ENCODE results near the gene OTUB2. TPM values are rescaled to one million over a fixed set of nuclear protein-coding genes. Genes with fewer than 3 reads are reported as not detected.
A peak's percentile ranks its signal among the peaks of the same experiment; 100 is the strongest.
"Not testable (repeated sequence)": the region's sequence is repeated elsewhere in the genome, so short reads cannot be mapped to it uniquely, and the experiment has no call there.

The OTUB2 gene
- total RNA-seq, 2 donors from 2014 or later, result 2.2 to 2.7 TPM

DNA sequence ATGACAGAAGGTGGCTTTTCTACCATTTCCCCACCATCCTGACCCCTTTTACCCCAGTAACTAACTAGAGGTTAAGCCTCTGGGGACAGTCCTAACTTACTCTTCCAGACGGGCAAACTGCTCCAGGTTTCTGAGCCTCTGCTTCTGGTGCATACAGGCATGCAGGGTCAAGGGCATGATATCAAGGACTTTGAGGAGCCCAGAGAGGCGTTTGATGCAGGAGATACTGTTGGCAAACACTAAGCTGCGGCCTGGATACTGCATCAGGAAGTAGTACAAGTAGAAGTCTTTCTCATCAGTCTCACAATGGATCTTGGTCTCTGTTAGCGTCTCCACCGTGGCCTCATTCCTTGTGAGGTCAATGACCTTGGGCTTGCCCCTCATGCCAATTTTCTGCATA, 33.9 kb downstream of the OTUB2 start:
- Histone ChIP-seq H3K4me3 (no peak overlapping the region), H3K27ac (no peak overlapping the region), H3K36me3 (peaks cover 14% of the 10 kb centered on the region), H3K9ac (ENCODE audit: low read depth in 2 of 2, low read length in 2 of 2) (no peak overlapping the region), H3K27me3 (no peaks in the 10 kb centered on the region), H3K4me1 (peaks cover 9% of the 10 kb centered on the region), H3K9me3 (no peaks in the 10 kb centered on the region)
- intact Hi-C loops (cut with DNase I), result no loop called here
- DNase-seq, result no peak
- TF ChIP-seq CTCF (IDR thresholded peaks at IDR 0.05), result no peak

DNA sequence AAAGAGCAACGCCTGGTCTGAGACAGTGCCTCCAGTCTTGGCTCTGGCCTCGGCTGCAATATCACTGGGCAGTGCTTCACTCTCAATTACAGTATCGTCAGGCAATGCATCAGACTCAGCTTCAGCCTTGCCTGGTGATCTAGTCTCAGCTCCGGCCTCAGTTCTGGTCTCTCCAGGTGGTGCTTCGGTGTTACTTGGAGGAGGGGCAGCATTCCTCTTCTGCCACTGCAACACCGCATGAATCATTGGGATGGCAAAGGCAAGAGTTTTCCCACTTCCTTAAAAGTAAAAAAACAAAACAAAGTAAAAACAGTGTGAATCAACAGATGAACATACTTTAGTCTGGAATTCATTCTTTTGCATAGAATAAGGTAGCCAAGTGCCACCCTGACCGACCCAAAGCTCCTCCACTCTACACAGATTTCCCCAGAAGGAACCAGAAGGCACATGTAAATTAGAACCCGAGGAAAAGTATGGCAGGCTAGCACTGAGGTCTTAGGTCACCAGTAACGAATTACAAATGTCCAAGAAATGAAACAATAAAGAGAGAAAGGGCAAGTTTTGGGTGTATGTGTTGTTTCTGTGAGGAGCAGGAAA, 36.3 kb downstream of the OTUB2 start:
- Histone ChIP-seq H3K27me3 (no peaks in the 10 kb centered on the region), H3K36me3 (peaks cover 7% of the 10 kb centered on the region), H3K4me3 (no peak overlapping the region), H3K9me3 (no peaks in the 10 kb centered on the region), H3K27ac (no peak overlapping the region), H3K4me1 (peaks cover 9% of the 10 kb centered on the region), H3K9ac (ENCODE audit: low read depth in 2 of 2, low read length in 2 of 2) (no peak overlapping the region)
- intact Hi-C loops (cut with DNase I), result no loop called here
- no peak for DNase-seq
- TF ChIP-seq CTCF (IDR thresholded peaks at IDR 0.05), result no peak

- no peak for TF ChIP-seq CTCF (IDR thresholded peaks at IDR 0.05)
- no peaks in the 10 kb centered on the region for H3K4me1 ChIP-seq
- no peaks in the 10 kb centered on the region for H3K27me3 ChIP-seq
- peaks cover 7% of the 10 kb centered on the region for H3K36me3 ChIP-seq
- H3K27ac ChIP-seq, result peak overlapping the region; percentile 75
- intact Hi-C loops (cut with DNase I), result no loop called here
- no peak overlapping the region for H3K4me3 ChIP-seq
- H3K9me3 ChIP-seq, result no peaks in the 10 kb centered on the region
- H3K9ac ChIP-seq (ENCODE audit: low read depth in 2 of 2, low read length in 2 of 2), result no peak overlapping the region
- peak; percentile 84 for DNase-seq
Measured at GRCh38 chr14:94066089-94066676, 40.0 kb downstream of the OTUB2 start.

- H3K9me3 ChIP-seq; H3K9ac ChIP-seq (ENCODE audit: low read depth in 2 of 2, low read length in 2 of 2); intact Hi-C loops (cut with DNase I); H3K4me3 ChIP-seq; H3K27ac ChIP-seq; H3K36me3 ChIP-seq; H3K27me3 ChIP-seq; DNase-seq; H3K4me1 ChIP-seq: not testable (repeated sequence)
Measured at GRCh38 chr14:94072076-94072475, 45.9 kb downstream of the OTUB2 start.

DNA sequence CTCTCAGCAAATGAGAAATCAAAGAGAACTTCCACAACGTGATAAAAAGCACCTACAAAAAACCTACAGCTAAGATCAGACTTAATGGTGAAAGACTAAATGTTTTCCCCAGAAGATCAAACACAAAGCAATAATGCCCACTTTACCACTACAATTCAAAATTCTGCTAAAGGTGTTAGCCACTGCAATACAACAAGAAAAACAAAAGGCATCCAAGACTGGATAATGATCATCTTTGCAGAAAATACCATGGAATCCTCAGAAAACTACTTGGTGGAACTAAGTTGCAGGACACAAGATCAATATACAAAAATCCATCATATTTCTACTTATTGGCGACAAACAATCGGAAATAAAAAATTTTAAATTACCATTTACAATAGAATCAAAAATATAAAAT, 48.4 kb downstream of the OTUB2 start:
- TF ChIP-seq CTCF (IDR thresholded peaks at IDR 0.05), result no peak
- H3K4me3 ChIP-seq, result no peak overlapping the region
- intact Hi-C loops (cut with DNase I), result no loop called here
- H3K27me3 ChIP-seq, result no peaks in the 10 kb centered on the region
- H3K4me1 ChIP-seq, result peaks cover 15% of the 10 kb centered on the region
- no peak overlapping the region for H3K27ac ChIP-seq
- H3K9ac ChIP-seq (ENCODE audit: low read depth in 2 of 2, low read length in 2 of 2), result no peak overlapping the region
- no peaks in the 10 kb centered on the region for H3K36me3 ChIP-seq
- no peaks in the 10 kb centered on the region for H3K9me3 ChIP-seq
- no peak for DNase-seq

DNA sequence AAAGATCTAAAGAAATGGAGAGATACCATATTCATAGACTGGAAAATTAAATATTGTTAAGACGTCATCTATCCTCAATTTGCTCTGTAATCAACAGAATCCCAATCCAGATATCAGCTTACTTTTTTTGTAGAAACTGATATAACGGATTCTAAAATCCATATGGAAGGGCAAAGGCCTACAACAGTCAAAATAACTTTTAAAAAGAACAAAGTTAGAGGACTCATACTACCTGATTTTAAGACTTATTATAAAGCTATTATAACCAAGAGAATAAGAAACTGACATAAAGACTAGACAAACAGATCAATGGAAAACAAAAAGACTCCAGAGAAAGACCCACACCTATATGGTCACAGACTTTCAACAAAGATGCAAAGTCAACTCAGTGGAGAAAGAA, 48.9 kb downstream of the OTUB2 start:
- Histone ChIP-seq H3K4me3 (no peak overlapping the region), H3K27ac (no peak overlapping the region), H3K9ac (ENCODE audit: low read depth in 2 of 2, low read length in 2 of 2) (no peak overlapping the region), H3K9me3 (no peaks in the 10 kb centered on the region), H3K36me3 (no peaks in the 10 kb centered on the region), H3K4me1 (peaks cover 15% of the 10 kb centered on the region), H3K27me3 (no peaks in the 10 kb centered on the region)
- no peak for TF ChIP-seq CTCF (IDR thresholded peaks at IDR 0.05)
- intact Hi-C loops (cut with DNase I), result no loop called here
- DNase-seq, result no peak

All from colonic mucosa (tissue), 4 donors.